ENCODE measurements around the gene CTDSPL2.
"Not testable (repeated sequence)": the region's sequence is repeated elsewhere in the genome, so short reads cannot be mapped to it uniquely, and the experiment has no call there.

CTDSPL2 gene

GRCh38 chr15:44550256-44550655, 122.8 kb downstream of the CTDSPL2 start:
- POLR2A ChIA-PET: no interaction called here
- TF ChIP-seq CTCF (IDR thresholded peaks at IDR 0.05; ENCODE audit: insufficient read depth, low read length, missing control alignments): no peak
- H3K4me3 ChIP-seq (ENCODE audit: low read depth, low read length): no peak overlapping the region
- DNase-seq (ENCODE audit: low read depth, low spot score): no peak
- CTCF ChIA-PET: interaction anchor here (0.6 to 2.5 kb wide), 9 partner anchors 8 to 706 kb away, joined by 3 to 8 read pairs (median 5); no protein-coding TSS in a partner anchor

GRCh38 chr15:44550734-44551133, 123.3 kb downstream of the CTDSPL2 start:
- TF ChIP-seq CTCF (IDR thresholded peaks at IDR 0.05; ENCODE audit: insufficient read depth, low read length, missing control alignments): no peak
- ChIA-PET CTCF (interaction anchor here (0.9 to 2.5 kb wide), 7 partner anchors 8 to 234 kb away, joined by 4 to 8 read pairs (median 8); no protein-coding TSS in a partner anchor), POLR2A (no interaction called here)
- no peak for DNase-seq (ENCODE audit: low read depth, low spot score)
- no peak overlapping the region for H3K4me3 ChIP-seq (ENCODE audit: low read depth, low read length)

- CTCF ChIA-PET: interaction anchor here (1.3 to 3.8 kb wide), 2 partner anchors 9 to 683 kb away, joined by 3 to 21 read pairs; no protein-coding TSS in a partner anchor
- no peak overlapping the region for H3K4me3 ChIP-seq (ENCODE audit: low read depth, low read length)
- TF ChIP-seq CTCF (IDR thresholded peaks at IDR 0.05; ENCODE audit: insufficient read depth, low read length, missing control alignments): no peak
- no peak for DNase-seq (ENCODE audit: low read depth, low spot score)
- POLR2A ChIA-PET: no interaction called here
Observed at GRCh38 chr15:44554934-44555723, 127.7 kb downstream of the CTDSPL2 start.

- DNase-seq (ENCODE audit: low read depth, low spot score); POLR2A ChIA-PET; H3K4me3 ChIP-seq (ENCODE audit: low read depth, low read length): not testable (repeated sequence)
- CTCF ChIA-PET: interaction anchor here (1.7 to 2.1 kb wide), 3 partner anchors 15 to 18 kb away, joined by 5 to 14 read pairs (median 8); no protein-coding TSS in a partner anchor
Observed at GRCh38 chr15:44560926-44561325, 133.5 kb downstream of the CTDSPL2 start.

- no peak overlapping the region for H3K4me3 ChIP-seq (ENCODE audit: low read depth, low read length)
- CTCF ChIA-PET: no interaction called here
- DNase-seq (ENCODE audit: low read depth, low spot score): no peak
- POLR2A ChIA-PET: no interaction called here
- TF ChIP-seq CTCF (IDR thresholded peaks at IDR 0.05; ENCODE audit: insufficient read depth, low read length, missing control alignments): no peak
Observed at GRCh38 chr15:44565387-44566154, 138.1 kb downstream of the CTDSPL2 start.

GRCh38 chr15:44566155-44566540, 138.7 kb downstream of the CTDSPL2 start:
- H3K4me3 ChIP-seq (ENCODE audit: low read depth, low read length): no peak overlapping the region
- no peak for TF ChIP-seq CTCF (IDR thresholded peaks at IDR 0.05; ENCODE audit: insufficient read depth, low read length, missing control alignments)
- POLR2A ChIA-PET: no interaction called here
- CTCF ChIA-PET: no interaction called here
- no peak for DNase-seq (ENCODE audit: low read depth, low spot score)

Data from AG04449 (cell line).